SK-MEL-5 (cell line): ENCODE measurements around the gene SGF29. TPM values are rescaled to one million over a fixed set of nuclear protein-coding genes. Genes with fewer than 3 reads are reported as not detected.
"Not testable (repeated sequence)": the region's sequence is repeated elsewhere in the genome, so short reads cannot be mapped to it uniquely, and the experiment has no call there.

Experiments
- DNase-seq: peaks from one replicate; pipeline ENCODE4 v3.0.0-alpha.2; 2016; ENCODE audit warnings: low read depth, low spot score
- in situ Hi-C: cut with HindIII; loops from 2 replicates; pipeline ENCODE4 v1.10.0; 2016; ENCODE audit warnings: low sequenced_read_pairs, high pct_unique_total_duplicates, low pct_unique_long_range_greater_than_20kb
- total RNA-seq: library from RNA; depleted of rRNA; stranded (reverse); fragments of >200 nt; shearing (Covaris generic); gene quantifications from 2 replicates; pipeline ENCODE4 v1.2.3, GENCODE V29; 2014

SGF29 gene
- total RNA-seq, 1 experiment from 2014 or later: 11.0 TPM

DNA sequence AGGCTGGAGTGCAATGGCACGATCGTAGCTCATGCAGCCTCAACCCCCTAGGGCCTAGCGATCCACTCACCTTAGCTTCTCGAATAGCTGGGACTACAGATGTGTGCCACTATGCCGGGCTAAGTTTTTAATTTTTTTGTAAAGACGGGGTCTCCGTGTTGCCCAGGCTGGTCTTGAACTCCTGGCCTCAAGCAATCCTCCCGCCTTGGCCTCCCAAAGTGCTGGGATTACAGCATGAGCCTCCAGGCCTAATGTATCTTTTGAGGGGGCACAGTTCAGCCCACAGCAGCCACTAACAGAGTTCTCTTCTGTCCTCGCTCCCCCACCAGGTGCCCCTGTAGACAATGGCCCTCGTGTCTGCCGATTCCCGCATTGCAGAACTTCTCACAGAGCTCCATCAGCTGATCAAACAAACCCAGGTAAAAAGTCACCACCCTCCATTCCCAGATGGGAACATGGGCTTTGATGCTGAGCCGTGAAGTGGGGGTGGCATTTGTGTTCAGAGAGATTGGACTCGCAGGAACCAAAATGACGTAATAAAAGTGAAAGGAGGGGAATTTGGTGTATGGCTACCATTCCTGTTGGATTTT lies 27.1 kb downstream of the SGF29 start:
- in situ Hi-C loops: no loop called here
- DNase-seq: no peak

DNA sequence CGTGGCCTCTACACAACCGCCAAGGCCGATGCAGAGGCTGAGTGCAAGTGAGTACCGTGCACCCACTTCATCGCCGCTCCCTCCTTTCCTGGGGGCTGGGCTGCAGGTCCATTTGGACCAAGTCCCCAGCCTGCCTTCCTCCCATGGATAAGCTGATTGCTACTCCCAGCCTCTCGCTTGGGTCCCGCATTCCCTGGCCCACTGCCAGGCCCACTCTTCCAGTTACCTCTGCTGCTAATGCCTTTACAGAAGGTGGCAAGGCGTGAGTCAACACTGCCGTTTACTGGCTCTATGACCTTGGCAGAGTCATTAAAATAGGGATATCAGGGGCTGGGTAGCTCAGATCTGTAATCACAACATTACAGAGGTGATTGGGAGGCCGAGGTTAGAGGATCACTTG lies 32.0 kb downstream of the SGF29 start:
- in situ Hi-C loops: no loop called here
- DNase-seq: no peak

DNA sequence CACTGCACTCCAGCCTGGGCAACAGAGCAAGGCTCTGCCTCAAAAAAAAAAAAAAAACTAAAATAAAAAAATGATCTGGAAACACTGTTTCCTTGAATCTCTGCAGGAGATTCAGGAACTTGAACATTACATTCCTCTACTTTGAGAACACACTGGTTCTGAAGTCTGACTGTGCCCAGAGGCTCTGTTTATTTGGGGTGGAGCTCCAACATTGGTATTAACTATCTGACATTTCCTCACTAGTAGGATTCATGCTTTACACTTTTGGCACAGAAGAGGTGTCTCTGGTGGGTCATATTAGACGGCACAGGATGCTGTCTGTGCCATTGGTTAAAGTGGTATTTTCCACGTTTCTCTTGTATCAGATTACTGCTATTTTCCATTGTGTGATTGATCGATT lies 32.7 kb downstream of the SGF29 start:
- DNase-seq: no peak
- in situ Hi-C loops: no loop called here

DNA sequence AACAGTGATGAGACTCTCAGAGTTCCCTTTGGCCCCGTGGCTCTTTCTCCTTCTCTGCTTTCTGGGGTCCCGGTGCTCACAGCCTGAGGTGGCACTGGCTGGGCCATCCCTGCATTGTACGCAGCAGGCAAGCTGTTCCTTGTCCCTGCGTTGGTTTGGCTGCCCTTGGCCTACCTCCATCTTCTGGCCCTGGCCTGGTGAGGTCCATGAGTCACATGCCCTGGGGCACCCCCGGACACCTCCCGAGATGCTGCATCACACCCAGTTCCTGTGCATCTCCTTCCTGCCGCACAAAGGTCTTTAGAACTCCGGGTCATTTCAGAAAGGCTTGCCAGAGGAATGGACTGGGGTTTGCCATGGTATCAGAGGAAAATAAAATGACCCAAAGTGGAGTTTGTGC lies 33.7 kb downstream of the SGF29 start:
- peak; percentile 37 for DNase-seq
- in situ Hi-C loops: no loop called here

DNA sequence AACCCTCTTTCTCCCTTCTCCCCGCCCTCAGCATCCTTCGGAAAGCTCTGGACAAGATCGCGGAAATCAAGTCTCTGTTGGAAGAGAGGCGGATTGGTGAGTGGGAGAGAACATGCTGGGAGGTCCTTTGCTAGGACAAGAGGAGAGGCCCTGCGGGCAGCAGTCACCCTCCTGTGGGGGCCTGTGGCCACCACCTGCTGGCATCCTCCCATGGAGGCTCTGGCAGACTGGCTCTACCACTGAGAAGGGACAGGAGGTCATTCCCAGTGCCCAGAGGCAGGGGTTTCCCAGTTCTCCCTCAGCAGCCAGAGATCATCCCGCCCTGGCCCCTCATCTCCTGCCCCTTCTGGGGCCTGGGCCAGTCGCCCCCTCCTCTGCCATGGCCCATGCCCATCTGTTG lies 35.3 kb downstream of the SGF29 start:
- in situ Hi-C loops: no loop called here
- DNase-seq: no peak

DNA sequence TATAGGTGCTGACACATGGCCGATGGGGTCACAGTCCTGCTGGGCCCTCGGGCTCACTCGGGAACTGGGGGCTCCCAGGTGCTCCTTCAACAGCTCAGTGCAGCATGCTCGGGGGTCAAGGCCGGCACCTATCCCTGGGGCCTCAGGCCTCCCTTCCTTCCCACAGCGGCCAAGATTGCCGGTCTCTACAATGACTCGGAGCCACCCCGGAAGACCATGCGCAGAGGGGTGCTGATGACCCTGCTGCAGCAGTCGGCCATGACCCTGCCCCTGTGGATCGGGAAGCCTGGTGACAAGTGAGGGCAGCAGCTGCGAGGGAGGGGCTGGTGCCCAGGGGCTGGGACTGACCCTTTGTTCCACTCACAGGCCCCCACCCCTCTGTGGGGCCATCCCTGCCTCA lies 36.2 kb downstream of the SGF29 start:
- no peak for DNase-seq
- in situ Hi-C loops: no loop called here

DNA sequence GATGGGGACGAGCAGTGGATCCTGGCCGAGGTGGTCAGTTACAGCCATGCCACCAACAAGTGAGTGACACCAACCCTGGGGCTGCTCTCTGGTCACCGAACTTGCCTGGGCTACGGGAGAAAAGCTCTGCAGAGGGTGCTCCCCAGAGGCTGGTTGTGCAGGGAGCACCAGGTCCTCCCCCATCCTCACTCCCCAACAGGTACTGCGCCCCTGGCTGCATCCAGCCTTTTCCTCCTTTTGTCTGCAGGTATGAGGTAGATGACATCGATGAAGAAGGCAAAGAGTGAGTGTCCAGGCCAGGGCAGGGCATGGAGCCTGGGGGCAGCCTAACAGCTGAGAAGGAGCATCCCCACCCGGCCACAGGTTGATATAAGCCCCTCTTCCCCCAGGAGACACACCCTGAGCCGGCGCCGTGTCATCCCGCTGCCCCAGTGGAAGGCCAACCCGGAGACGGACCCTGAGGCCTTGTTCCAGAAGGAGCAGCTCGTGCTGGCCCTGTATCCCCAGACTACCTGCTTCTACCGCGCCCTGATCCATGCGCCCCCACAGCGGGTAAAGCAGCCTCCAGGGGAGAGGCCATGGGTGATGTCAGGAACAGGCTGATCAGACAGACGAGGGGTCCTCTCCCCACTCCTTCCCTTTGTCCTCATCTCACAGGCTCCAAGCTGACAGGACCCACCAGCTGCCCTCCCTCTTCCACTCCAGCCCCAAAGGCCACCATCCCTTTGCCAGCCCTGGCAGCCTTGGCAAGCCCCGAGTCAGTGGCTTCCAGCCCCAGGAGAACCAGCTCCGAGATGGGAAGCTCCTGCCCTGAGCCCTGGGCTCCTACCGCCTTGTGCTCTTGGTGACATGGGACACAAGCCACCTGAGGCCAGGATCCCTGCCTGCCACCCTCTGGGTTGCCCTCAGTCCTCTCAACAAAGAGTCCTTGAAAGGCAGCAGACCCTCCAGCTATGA lies 36.9 kb downstream of the SGF29 start:
- DNase-seq: no peak
- in situ Hi-C loops: no loop called here

DNA sequence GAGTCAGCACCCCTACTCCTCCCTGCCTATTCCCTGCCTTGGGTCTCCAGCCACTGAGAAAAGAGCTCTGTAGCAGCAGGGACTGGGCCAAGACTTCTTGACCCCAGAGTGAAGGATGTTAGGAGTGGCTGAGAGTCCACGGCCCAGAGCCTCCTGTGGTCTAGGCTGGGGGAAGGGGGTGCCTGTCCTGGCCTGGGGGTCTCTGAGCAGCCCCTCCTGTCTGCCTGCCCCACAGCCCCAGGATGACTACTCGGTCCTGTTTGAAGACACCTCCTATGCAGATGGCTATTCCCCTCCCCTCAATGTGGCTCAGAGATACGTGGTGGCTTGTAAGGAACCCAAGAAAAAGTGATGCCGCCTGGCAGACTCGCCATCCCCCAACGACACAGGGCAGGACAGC lies 37.6 kb downstream of the SGF29 start:
- DNase-seq: no peak
- in situ Hi-C loops: no loop called here

DNA sequence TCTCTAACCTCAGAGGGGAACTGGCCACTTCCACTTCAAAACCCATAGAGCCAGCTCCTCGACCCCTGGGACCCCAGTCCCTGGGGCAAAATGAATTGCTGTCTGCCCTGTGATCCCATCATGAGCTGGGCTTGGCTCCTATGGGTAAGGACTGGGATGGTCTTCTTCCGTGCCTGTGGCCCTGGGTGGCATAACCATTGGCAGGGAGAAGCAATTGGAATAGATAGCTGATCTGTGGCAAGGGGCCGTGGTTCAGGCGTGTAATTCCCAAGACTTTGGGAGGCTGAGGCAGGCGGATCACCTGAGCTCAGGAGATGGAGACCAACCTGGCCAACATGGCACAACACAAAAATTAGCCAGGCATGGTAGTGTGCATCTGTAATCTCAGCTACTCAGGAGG lies 38.8 kb downstream of the SGF29 start:
- in situ Hi-C loops: no loop called here

DNA sequence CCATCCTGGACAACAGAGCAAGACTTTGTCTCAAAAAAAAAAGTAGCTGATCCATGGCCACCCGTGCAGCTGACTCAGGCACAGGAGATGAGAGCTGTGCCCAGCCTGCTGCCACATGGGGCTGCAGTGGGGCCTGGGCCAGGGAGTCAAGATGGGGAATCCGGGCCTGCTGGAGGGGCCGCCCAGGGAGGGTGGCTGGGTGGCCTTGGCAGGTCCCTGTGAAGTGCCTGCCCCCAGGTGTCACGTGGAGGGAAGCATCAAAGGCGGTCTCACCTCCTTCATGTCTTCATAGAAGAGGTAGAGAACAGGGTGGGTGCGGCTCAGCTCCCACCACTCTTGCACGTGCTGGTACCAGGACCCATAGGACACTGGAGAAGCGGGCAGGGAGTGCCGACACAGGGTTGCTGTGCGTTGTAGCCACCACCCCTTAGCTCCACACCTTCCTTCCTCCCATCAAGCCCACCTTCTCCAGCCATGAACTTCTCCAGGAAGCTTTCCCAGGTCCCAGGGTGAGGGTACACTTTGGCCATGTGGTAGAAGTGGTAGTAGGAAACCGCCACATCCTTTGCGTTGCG lies 39.3 kb downstream of the SGF29 start:
- in situ Hi-C loops: no loop called here

More for the DNA sequence above, 38.8 kb downstream of the SGF29 start:
- no peak for DNase-seq

DNA sequence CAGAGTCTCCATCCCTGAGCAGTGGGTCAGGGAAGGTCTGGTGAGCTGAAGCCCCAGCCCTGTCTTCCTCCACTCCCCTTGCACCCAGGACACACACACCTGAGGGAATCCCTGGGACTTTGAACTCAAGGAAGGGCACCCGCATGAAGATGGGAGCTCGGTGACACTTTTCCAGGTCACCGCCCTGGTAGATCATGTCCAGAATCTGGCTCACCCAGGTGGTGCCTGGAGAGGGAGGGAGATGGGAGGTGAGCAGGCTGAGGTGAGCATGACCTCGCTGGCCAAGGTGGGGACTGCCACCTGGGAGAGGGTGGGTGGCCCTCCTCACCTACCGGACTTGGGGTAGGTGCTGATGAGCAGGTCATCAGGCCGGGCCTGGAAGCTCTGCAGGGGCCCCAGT lies 41.7 kb downstream of the SGF29 start:
- DNase-seq, in situ Hi-C loops: not testable (repeated sequence)

More for the DNA sequence above, 39.3 kb downstream of the SGF29 start:
- no peak for DNase-seq

DNA sequence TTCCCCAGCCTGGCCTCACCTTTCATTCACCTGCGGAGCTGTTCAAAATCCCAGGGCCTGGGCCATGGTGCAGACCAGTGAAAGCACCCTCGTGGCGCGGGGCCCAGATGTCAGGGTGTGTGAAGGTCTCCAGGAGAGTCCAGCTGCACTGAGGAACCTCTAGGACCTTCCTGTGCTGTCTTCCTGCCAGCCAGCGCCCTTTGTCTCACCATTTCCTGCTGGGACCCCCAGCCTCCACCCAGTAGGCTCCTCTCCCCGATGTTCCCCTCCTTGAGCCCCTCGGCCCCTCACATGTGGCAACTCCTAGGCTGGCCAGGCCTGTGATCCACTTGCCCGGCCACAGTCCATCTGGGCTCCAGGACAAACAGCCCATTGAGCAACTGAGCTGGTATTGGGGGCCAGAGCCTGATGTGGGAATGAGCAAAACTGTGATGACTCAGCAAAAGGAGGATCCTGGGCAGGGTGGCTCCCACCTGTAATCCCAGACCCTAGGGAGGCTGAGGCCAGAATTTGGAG lies 42.5 kb downstream of the SGF29 start:
- in situ Hi-C loops: no loop called here
- no peak for DNase-seq

DNA sequence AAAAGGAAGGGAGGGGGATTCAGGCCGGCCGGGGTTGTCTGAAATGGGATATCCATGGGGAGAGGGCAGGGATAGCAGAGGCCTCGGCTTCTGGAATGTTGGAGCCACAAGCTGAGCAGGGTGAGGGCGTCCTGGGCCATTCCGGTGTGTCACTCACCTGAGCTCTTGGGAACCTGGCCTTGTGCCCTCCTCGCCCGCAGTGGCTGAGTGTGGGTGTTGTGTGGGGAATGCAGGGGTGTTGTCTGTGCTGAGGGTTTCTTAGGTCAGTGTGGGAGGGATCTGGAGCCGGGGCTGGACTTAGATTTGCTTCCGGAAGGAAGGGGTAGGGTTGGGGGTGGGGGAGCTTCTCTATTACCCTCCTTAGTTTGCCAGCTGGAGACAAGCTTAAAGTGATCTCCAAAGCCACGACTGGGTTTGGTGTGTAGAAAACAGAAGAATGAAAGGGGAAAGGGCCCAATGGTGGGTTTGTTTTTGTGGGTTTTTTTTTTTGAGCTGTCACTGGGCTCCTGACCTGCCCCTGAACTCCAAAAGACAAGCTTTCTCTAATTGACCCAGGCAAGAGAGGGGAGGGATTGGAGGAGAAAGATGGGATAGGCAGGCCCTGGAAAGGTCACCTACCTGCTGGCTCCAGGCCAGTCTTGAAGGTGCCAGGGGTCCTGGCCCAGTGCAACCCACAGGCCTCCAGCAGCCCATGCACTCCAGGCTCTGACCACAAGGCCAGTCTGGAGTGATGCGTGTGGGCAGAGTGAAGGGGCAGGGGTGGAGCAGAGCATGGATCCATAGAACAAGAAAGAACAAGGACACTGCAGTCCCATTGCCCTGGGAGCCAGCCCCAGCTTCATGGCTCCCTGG lies 43.3 kb downstream of the SGF29 start, which contains the start of gene SULT1A2:
Gene SULT1A2, minus strand, starts transcription at position 211 of the 852 bp plus-strand sequence. CDS start 1,120 bp downstream, outside the sequence.
- DNase-seq: no peak
- in situ Hi-C loops: no loop called here

DNA sequence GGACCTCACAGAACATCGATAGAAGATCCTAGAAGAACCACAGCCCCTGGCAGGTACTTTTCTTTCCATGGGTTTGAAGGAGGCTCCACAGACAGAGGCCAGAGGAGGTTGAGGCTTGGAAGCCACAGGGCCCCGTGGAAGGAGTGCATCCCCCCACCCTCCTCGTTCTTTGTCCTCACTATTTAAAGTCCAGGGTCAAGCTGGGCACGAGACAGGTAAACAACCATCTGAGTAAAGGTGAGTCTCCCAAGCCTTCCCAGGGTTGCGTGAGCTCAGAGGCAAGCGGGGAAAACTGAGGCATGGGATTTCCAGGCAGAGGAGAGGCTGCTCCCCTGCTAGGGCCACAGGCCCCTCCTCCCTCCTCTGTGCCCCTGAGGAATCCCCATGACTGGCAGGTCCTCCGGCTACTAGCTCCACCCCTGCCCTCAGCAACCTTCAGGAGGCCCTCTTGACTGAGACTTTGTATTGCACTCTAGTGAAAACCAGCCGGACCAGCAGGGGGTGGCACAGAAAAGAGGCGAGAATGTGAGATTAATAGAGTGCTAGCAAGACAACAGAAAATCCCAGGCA lies 44.1 kb downstream of the SGF29 start:
- in situ Hi-C loops: no loop called here
- peak; percentile 66 for DNase-seq

DNA sequence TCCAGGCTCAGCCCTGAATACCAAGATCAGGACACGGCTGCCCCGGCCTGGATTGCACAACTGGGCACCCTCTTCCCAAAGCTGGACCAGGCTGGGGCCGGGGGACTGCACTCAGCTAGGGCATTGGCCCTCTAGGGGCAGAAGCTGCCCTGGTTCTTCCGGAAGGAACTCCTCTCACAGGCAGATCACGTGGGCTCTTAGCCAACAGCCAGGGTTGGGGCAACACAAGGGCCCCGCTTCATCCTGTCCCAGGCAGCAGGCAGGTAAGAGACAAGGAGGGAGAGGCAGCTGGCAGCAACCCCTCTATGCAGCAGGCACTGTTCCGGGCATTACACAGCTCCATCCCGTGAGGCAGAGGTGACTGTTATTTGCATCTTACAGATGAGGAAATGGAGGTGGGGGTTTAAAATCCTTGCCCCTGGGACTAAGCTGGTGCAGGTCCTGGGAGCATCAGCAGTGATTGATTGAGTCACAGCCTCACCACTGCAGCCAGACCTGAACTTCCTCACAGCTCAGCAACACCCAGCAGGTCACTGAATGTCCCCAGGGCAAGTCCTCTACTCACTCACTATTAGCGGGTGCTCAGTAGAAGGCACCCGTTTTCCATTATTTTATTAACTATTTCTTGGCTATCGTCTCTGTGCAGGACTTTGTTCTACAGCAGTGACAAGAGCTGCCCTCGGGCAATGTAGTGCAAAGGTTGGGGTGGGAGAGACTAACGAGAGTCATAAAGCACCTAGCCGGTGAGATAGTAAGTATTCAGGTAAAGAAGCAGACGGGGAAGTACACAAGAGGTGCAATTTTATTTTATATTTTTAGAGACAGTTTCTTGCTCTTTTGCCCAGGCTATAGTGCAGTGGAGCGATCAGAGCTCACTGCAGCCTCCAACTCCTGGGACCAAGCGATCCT lies 45.9 kb downstream of the SGF29 start:
- in situ Hi-C loops, DNase-seq: not testable (repeated sequence)

DNA sequence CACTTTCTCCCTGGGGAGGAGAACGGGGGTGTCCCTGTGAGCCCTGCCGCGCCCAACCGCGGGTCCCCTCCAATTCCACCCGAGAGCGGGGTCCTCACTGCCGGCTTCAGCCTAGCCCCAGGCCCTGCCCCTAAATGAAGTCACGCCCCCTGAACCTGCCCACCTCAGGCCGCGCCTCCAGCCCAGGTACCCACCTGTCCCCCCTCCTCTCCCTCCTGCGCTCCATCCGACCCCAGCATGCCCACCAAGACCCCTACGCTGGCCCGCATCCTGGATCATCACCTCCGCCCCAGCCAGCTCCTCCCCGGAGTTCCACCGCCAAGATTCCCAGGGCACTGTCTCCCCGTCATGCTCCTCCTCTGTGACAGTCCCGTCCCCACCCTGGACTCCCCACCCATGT lies 47.2 kb downstream of the SGF29 start:
- in situ Hi-C loops, DNase-seq: not testable (repeated sequence)
